ENCODE results near the gene CD177. TPM values are rescaled to one million over a fixed set of nuclear protein-coding genes. Genes with fewer than 3 reads are reported as not detected.
"Not testable (repeated sequence)": the region's sequence is repeated elsewhere in the genome, so short reads cannot be mapped to it uniquely, and the experiment has no call there.

CD177 gene
- total and polyA plus RNA-seq, 7 donors: 0.03 to 1.1 (median 0.16) TPM; not detected in 2

DNA sequence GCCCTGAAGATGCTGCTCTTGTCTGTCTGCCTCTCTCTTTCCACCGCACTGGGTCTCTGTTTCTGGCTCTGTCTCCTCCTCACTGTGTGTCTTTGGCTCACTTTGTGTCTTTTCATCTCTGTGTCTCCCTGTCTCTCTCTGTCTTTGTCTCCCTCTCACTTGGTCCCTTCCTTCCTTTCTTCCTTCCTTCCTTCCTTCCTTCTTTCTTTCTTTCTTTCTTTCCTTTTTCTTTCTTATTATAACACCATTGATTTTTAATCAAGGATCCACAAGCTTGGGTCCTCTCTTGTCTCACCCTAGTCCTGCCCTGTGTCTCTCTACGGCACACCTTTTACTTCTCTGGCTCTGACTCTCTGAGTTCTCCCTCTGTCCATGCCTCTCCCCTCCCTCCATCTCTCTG is 14.3 kb downstream of the CD177 start:
- no peaks in the 10 kb centered on the region for H3K4me1 ChIP-seq
- 72 to 100% (median 83%) methylated on average over 2 of the region's 2 CpGs for WGBS, 3 donors
- DNase-seq: no peak
- TF ChIP-seq CTCF (IDR thresholded peaks at IDR 0.05): no peak
- no peaks in the 10 kb centered on the region for H3K27me3 ChIP-seq (ENCODE audit: insufficient read depth in 3 of 3, low read length in 2 of 3)
- no peak overlapping the region for H3K4me3 ChIP-seq
- H3K36me3 ChIP-seq (ENCODE audit: insufficient read depth in 1 of 2, low read depth in 1 of 2): no peaks in the 10 kb centered on the region
- intact Hi-C loops (cut with DNase I): no loop called here
- no peak overlapping the region for H3K27ac ChIP-seq
- no peaks in the 10 kb centered on the region for H3K9me3 ChIP-seq
- ATAC-seq: no peak

GRCh38 chr19:43368897-43369296 is 15.4 kb downstream of the CD177 start:
- intact Hi-C loops (cut with DNase I); DNase-seq; H3K36me3 ChIP-seq (ENCODE audit: insufficient read depth in 1 of 2, low read depth in 1 of 2); H3K27me3 ChIP-seq (ENCODE audit: insufficient read depth in 3 of 3, low read length in 2 of 3); H3K4me3 ChIP-seq; ATAC-seq; H3K9me3 ChIP-seq; H3K4me1 ChIP-seq; H3K27ac ChIP-seq: not testable (repeated sequence)
- WGBS, 3 donors: 20 to 23% (median 20%) methylated on average over 5 of the region's 9 CpGs

- no peaks in the 10 kb centered on the region for H3K36me3 ChIP-seq (ENCODE audit: insufficient read depth in 1 of 2, low read depth in 1 of 2)
- H3K27me3 ChIP-seq (ENCODE audit: insufficient read depth in 3 of 3, low read length in 2 of 3): no peaks in the 10 kb centered on the region
- DNase-seq (no peak), ATAC-seq (no peak)
- H3K9me3 ChIP-seq: no peaks in the 10 kb centered on the region
- no peaks in the 10 kb centered on the region for H3K4me1 ChIP-seq
- no peak overlapping the region for H3K27ac ChIP-seq
- intact Hi-C loops (cut with DNase I): no loop called here
- WGBS, 3 donors: 51 to 59% (median 52%) methylated on average over 8 of the region's 8 CpGs
- no peak for TF ChIP-seq CTCF (IDR thresholded peaks at IDR 0.05)
- no peak overlapping the region for H3K4me3 ChIP-seq
Measured at GRCh38 chr19:43371909-43372308, 18.4 kb downstream of the CD177 start.

DNA sequence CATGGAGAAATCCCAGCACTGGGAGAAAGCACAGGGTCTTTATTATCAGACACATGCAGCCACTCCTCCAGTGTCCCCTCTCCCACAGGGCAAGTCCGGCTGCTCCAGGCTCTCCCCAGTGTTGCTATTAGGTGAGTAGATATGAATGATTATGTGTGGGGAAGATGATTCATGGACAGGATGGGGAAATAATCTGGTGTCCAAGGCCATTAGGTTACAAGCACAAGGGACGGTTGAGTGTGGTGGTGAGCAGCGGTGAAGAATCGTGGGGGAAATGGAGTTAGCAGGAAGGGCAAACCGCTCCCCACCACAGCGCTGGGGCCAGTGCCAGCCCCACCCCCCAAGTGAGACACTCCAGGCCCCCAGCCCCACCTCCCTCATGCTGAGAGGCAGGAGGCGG is 19.0 kb downstream of the CD177 start:
- Histone ChIP-seq H3K36me3 (ENCODE audit: insufficient read depth in 1 of 2, low read depth in 1 of 2) (no peaks in the 10 kb centered on the region), H3K4me3 (no peak overlapping the region), H3K4me1 (no peaks in the 10 kb centered on the region), H3K27ac (no peak overlapping the region), H3K9me3 (no peaks in the 10 kb centered on the region), H3K27me3 (ENCODE audit: insufficient read depth in 3 of 3, low read length in 2 of 3) (no peaks in the 10 kb centered on the region)
- no peak for DNase-seq
- no peak for ATAC-seq
- intact Hi-C loops (cut with DNase I): no loop called here
- no peak for TF ChIP-seq CTCF (IDR thresholded peaks at IDR 0.05)
- WGBS, 3 donors: 72 to 75% (median 73%) methylated on average over 7 of the region's 7 CpGs

DNA sequence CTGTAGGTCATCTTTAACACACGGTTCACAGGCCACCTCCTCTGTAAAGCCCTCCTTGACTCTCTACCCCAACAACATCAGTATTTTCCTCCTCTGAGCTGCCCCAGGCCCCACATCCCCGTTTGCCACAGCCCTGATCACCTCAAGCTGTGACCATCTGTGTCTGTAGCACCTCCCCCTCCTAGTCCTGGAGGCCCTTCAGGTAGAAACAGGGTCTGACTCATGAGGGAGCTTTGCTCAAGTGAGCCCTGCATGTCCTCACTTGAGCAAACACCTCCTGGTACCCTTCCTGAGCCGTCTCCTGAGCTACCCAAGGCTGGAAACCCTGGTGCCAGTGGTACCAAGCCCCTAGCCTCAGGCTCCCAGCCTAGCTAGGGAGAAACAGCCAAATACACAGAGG is 24.1 kb downstream of the CD177 start:
- not testable (repeated sequence) for H3K27me3 ChIP-seq (ENCODE audit: insufficient read depth in 3 of 3, low read length in 2 of 3)

DNA sequence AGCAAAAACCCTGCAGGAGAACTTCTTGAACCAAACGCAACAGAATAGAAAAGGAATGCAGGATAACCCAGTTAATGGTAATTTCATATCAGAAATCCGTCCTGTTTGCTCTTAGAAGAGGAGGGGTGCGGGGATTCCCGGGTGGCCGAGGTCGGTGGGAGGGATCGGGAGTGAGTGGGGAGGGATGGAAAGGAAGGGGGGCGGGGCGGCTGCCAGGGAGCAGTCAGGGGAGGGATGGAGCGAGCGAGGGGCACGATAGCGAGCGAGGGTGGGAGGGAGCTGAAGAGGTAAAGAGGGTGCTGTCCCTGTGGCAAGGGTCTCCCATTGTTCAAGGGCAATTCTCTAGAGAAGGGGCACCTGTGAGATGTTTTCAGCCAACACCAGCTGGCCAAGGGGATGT is 26.5 kb downstream of the CD177 start:
- no peaks in the 10 kb centered on the region for H3K36me3 ChIP-seq (ENCODE audit: insufficient read depth in 1 of 2, low read depth in 1 of 2)
- TF ChIP-seq CTCF (IDR thresholded peaks at IDR 0.05): no peak
- DNase-seq: no peak
- 43 to 48% (median 46%) methylated on average over 14 of the region's 14 CpGs for WGBS, 3 donors
- H3K9me3 ChIP-seq: no peaks in the 10 kb centered on the region
- no peaks in the 10 kb centered on the region for H3K4me1 ChIP-seq
- H3K27ac ChIP-seq: no peak overlapping the region
- H3K4me3 ChIP-seq: no peak overlapping the region
- intact Hi-C loops (cut with DNase I): no loop called here
- ATAC-seq: no peak
- H3K27me3 ChIP-seq (ENCODE audit: insufficient read depth in 3 of 3, low read length in 2 of 3): no peaks in the 10 kb centered on the region

More for the DNA sequence above, 24.1 kb downstream of the CD177 start:
- DNase-seq; H3K9me3 ChIP-seq; ATAC-seq; intact Hi-C loops (cut with DNase I); H3K4me3 ChIP-seq; H3K4me1 ChIP-seq; H3K36me3 ChIP-seq (ENCODE audit: insufficient read depth in 1 of 2, low read depth in 1 of 2); H3K27ac ChIP-seq: not testable (repeated sequence)
- no CpG with 5 or more reads among the region's 3 CpGs for WGBS, 3 donors

Measured in psoas muscle (tissue), 8 donors.